H1 (cell line): ENCODE results near the gene MTPN. TPM values are rescaled to one million over a fixed set of nuclear protein-coding genes. Genes with fewer than 3 reads are reported as not detected.

ENCODE experiments used
- CTCF ChIA-PET: fragments of 300-600 bp; sonication (Branson Sonifier 250); formaldehyde crosslinking; loops from one replicate; lab custom pipeline; 2021; ENCODE audit not compliant: partially characterized antibody; lab: Charles Lee
- POLR2A ChIA-PET: fragments of 300-600 bp; sonication (Branson Sonifier 250); formaldehyde crosslinking; loops from one replicate; lab custom pipeline; 2021; ENCODE audit warnings: inconsistent platforms; ENCODE audit not compliant: partially characterized antibody; lab: Charles Lee
- DNase-seq, 2 experiments: peaks; one replicate each; pipeline versions ENCODE4 v3.0.0 to v3.0.0-alpha.2; 2010 to 2022; ENCODE audit warnings: low spot score in 2 of 2, low read depth in 1 of 2, mixed read lengths in 1 of 2
- FAIRE-seq: peaks from 2 replicates; lab custom pipeline; 2011; peaks lifted over from hg19 to GRCh38; lab: Jason Lieb, UNC
- H2AFZ ChIP-seq: 2 replicates; pipeline ENCODE4 v1.8.1; 2012; ENCODE audit warnings: low read length, inconsistent platforms
- H2AK5ac ChIP-seq: 2 replicates; pipeline ENCODE4 v1.6.1; 2013; ENCODE audit warnings: low read depth, low read length
- H2BK120ac ChIP-seq: replicated peaks from 2 replicates; pipeline ENCODE3; 2013; ENCODE audit warnings: low read depth, low read length, inconsistent platforms
- H2BK12ac ChIP-seq: 2 replicates; pipeline ENCODE4 v1.6.1; 2013; ENCODE audit warnings: low read depth, low read length
- H2BK15ac ChIP-seq: 2 replicates; pipeline ENCODE4 v1.6.1; 2013; ENCODE audit warnings: low read length
- H2BK20ac ChIP-seq: 2 replicates; pipeline ENCODE4 v1.6.1; 2013; ENCODE audit warnings: low read length
- H2BK5ac ChIP-seq: 2 replicates; pipeline ENCODE4 v1.6.1; 2013; ENCODE audit warnings: low read depth, low read length
- H3K14ac ChIP-seq: 2 replicates; pipeline ENCODE4 v1.6.1; 2013; ENCODE audit warnings: inconsistent platforms; ENCODE audit not compliant: insufficient read length
- H3K18ac ChIP-seq: 2 replicates; pipeline ENCODE4 v1.6.1; 2013; ENCODE audit warnings: low read length; ENCODE audit errors: extremely low read depth
- H3K23ac ChIP-seq: 2 replicates; pipeline ENCODE4 v1.6.1; 2013; ENCODE audit warnings: inconsistent platforms; ENCODE audit not compliant: insufficient read length
- H3K23me2 ChIP-seq: 2 replicates; pipeline ENCODE4 v1.6.1; 2013; ENCODE audit warnings: low read depth, low read length
- H3K27ac ChIP-seq: 2 replicates; pipeline ENCODE4 v1.6.1; 2011; ENCODE audit warnings: low read depth, low read length, inconsistent platforms
- H3K27me3 ChIP-seq, 4 experiments: replicated peaks in 1 of 4; 1 replicate in 1 of 4; 2 replicates in 3 of 4; pipeline versions ENCODE4 v1.6.1 to v1.8.1; 2011 to 2013; ENCODE audit warnings: low read length in 3 of 4, mild to moderate bottlenecking in 3 of 4, inconsistent platforms in 2 of 4, mixed read lengths in 2 of 4, moderate library complexity in 1 of 4; ENCODE audit not compliant: control insufficient read depth in 3 of 4, insufficient read depth in 3 of 4; ENCODE audit errors: extremely low read depth in 1 of 4
- H3K36me3 ChIP-seq, 4 experiments: 2 replicates each; pipeline versions ENCODE4 v1.6.1 to v1.8.1; 2011 to 2013; ENCODE audit warnings: mild to moderate bottlenecking in 4 of 4, low read length in 3 of 4, moderate library complexity in 2 of 4, control low read depth in 1 of 4, inconsistent platforms in 1 of 4; ENCODE audit not compliant: insufficient read depth in 4 of 4, control insufficient read depth in 2 of 4
- H3K4ac ChIP-seq: replicated peaks from 2 replicates; pipeline ENCODE3; 2013; ENCODE audit warnings: low read length, low read depth, mixed read lengths, inconsistent platforms; ENCODE audit not compliant: insufficient read length
- H3K4me1 ChIP-seq, 4 experiments: replicated peaks in 1 of 4; 1 replicate in 1 of 4; 2 replicates in 3 of 4; pipeline versions ENCODE4 v1.6.1 to v1.8.1; 2011 to 2013; ENCODE audit warnings: low read length in 3 of 4, inconsistent platforms in 2 of 4, mixed read lengths in 1 of 4; ENCODE audit not compliant: insufficient read depth in 4 of 4, control insufficient read depth in 3 of 4
- H3K4me2 ChIP-seq, 2 experiments: 2 replicates each; pipeline versions ENCODE4 v1.6.1 to v1.8.1; 2011 to 2013; ENCODE audit warnings: low read depth in 2 of 2, low read length in 2 of 2, control low read depth in 1 of 2, inconsistent platforms in 1 of 2, mild to moderate bottlenecking in 1 of 2; ENCODE audit not compliant: insufficient read depth in 1 of 2
- H3K4me3 ChIP-seq, 4 experiments: fragments of 200-600, 300-600 bp in 1 of 4; sonication (generic), shearing (Covaris generic), sonication (Bioruptor Twin) in 1 of 4; 2 replicates each; pipeline versions ENCODE4 v1.5.1 to v1.8.1; 2011 to 2016; ENCODE audit warnings: low read length in 4 of 4, low read depth in 3 of 4, control low read depth in 2 of 4, inconsistent platforms in 2 of 4, mild to moderate bottlenecking in 2 of 4, mixed read lengths in 1 of 4, moderate library complexity in 1 of 4; ENCODE audit not compliant: insufficient read depth in 2 of 4; ENCODE audit errors: extremely low read depth in 1 of 4
- H3K56ac ChIP-seq: replicated peaks from 2 replicates; pipeline ENCODE3; 2013; ENCODE audit warnings: low read depth, mild to moderate bottlenecking, mixed read lengths, low read length, inconsistent platforms; ENCODE audit not compliant: insufficient read length
- H3K79me1 ChIP-seq: 2 replicates; pipeline ENCODE4 v1.6.1; 2013; ENCODE audit warnings: low read depth, low read length, control low read depth
- H3K79me2 ChIP-seq, 2 experiments: 2 replicates each; pipeline versions ENCODE4 v1.6.1 to v1.8.1; 2012 to 2013; ENCODE audit warnings: low read length in 2 of 2, mild to moderate bottlenecking in 2 of 2, inconsistent platforms in 1 of 2; ENCODE audit not compliant: insufficient read depth in 2 of 2, control insufficient read depth in 1 of 2
- H3K9ac ChIP-seq, 4 experiments: replicated peaks in 1 of 4; 1 replicate in 1 of 4; 2 replicates in 3 of 4; pipeline versions ENCODE4 v1.6.1 to v1.8.1; 2011 to 2013; ENCODE audit warnings: low read depth in 3 of 4, low read length in 3 of 4, control low read depth in 2 of 4, mild to moderate bottlenecking in 2 of 4, moderate library complexity in 2 of 4, inconsistent platforms in 1 of 4; ENCODE audit errors: extremely low read depth in 1 of 4
- H3K9me3 ChIP-seq, 2 experiments: 2 replicates each; pipeline versions ENCODE4 v1.6.1 to v1.8.1; 2012 to 2013; ENCODE audit warnings: mild to moderate bottlenecking in 2 of 2, moderate library complexity in 2 of 2, control low read depth in 1 of 2, inconsistent platforms in 1 of 2, low read depth in 1 of 2, low read length in 1 of 2, mixed read lengths in 1 of 2; ENCODE audit not compliant: insufficient read depth in 2 of 2
- H4K20me1 ChIP-seq, 2 experiments: replicated peaks in 1 of 2; 2 replicates each; pipeline versions ENCODE3 to v1.8.1; 2011 to 2013; ENCODE audit warnings: inconsistent platforms in 2 of 2, low read length in 2 of 2, mild to moderate bottlenecking in 1 of 2; ENCODE audit not compliant: insufficient read depth in 2 of 2, control insufficient read depth in 1 of 2
- H4K5ac ChIP-seq: 2 replicates; pipeline ENCODE4 v1.6.1; 2013; ENCODE audit warnings: low read length, low read depth, mixed read lengths, inconsistent platforms; ENCODE audit not compliant: insufficient read length
- H4K8ac ChIP-seq: 2 replicates; pipeline ENCODE4 v1.8.0; 2013; ENCODE audit warnings: mild to moderate bottlenecking, moderate library complexity, low read length, inconsistent platforms; ENCODE audit not compliant: insufficient read depth; ENCODE audit errors: extremely low read depth
- H4K91ac ChIP-seq: replicated peaks from 2 replicates; pipeline ENCODE3; 2013; ENCODE audit warnings: low read length, mixed read lengths, inconsistent platforms; ENCODE audit not compliant: insufficient read length
- BCL11A ChIP-seq, 2 experiments: IDR thresholded peaks; one replicate each; pipeline ENCODE4 v1.6.1; 2011; ENCODE audit warnings: low read depth in 2 of 2, low read length in 2 of 2, mild to moderate bottlenecking in 2 of 2
- CEBPB ChIP-seq: IDR thresholded peaks from 2 replicates; pipeline ENCODE4 v1.6.1; 2012; ENCODE audit warnings: low read depth, low read length
- HDAC2 ChIP-seq, 2 experiments: fragments of 300-600 bp in 1 of 2; sonication (generic) in 1 of 2; IDR thresholded peaks; 2 replicates each; pipeline ENCODE4 v1.6.1; 2011 to 2012; ENCODE audit warnings: low read depth in 2 of 2, low read length in 2 of 2, mild to moderate bottlenecking in 2 of 2, moderate library complexity in 2 of 2, borderline replicate concordance in 1 of 2, inconsistent platforms in 1 of 2
- HDAC6 ChIP-seq: IDR thresholded peaks from one replicate; pipeline ENCODE4 v1.7.1; 2012; ENCODE audit warnings: low read depth, mild to moderate bottlenecking, inconsistent platforms, low read length, moderate library complexity
- JUN ChIP-seq: IDR thresholded peaks from 2 replicates; pipeline ENCODE4 v1.6.1; 2011; ENCODE audit warnings: low read depth, mild to moderate bottlenecking, improper control_type of control experiment, low read length
- KDM4A ChIP-seq: IDR thresholded peaks from one replicate; pipeline ENCODE4 v1.7.1; 2012; ENCODE audit warnings: low read depth, mild to moderate bottlenecking, moderate library complexity, low read length, inconsistent platforms; ENCODE audit not compliant: severe bottlenecking
- POLR2A ChIP-seq, 2 experiments: IDR thresholded peaks; 1 replicate in 1 of 2; 2 replicates in 1 of 2; pipeline ENCODE4 v1.6.1; 2011; ENCODE audit warnings: low read depth in 2 of 2, low read length in 2 of 2, mild to moderate bottlenecking in 2 of 2; ENCODE audit errors: control extremely low read depth in 1 of 2
- RBBP5 ChIP-seq: IDR thresholded peaks from 2 replicates; pipeline ENCODE4 v1.7.1; 2012; ENCODE audit warnings: low read depth, mild to moderate bottlenecking, inconsistent platforms, low read length, moderate library complexity, borderline replicate concordance
- RFX5 ChIP-seq: IDR thresholded peaks from 2 replicates; pipeline ENCODE4 v1.6.1; 2011; ENCODE audit warnings: low read depth, low read length, improper control_type of control experiment, borderline replicate concordance
- SIRT6 ChIP-seq: IDR thresholded peaks from one replicate; pipeline ENCODE4 v1.7.1; 2012; ENCODE audit warnings: low read length, inconsistent platforms
- SP2 ChIP-seq: IDR thresholded peaks from 2 replicates; pipeline ENCODE4 v1.6.1; 2012; ENCODE audit warnings: mild to moderate bottlenecking, low read length, inconsistent platforms
- SP4 ChIP-seq: IDR thresholded peaks from 2 replicates; pipeline ENCODE4 v1.6.1; 2012; ENCODE audit warnings: low read length, inconsistent platforms
- SRF ChIP-seq: IDR thresholded peaks from 2 replicates; pipeline ENCODE4 v1.6.1; 2011; ENCODE audit warnings: mild to moderate bottlenecking, low read depth, low read length, moderate library complexity
- SUZ12 ChIP-seq: fragments of 200-600 bp; sonication (generic); IDR thresholded peaks from 2 replicates; pipeline ENCODE4 v1.6.1; 2012; ENCODE audit warnings: mild to moderate bottlenecking, inconsistent platforms, low read length, moderate library complexity, mixed read lengths
- TAF1 ChIP-seq: IDR thresholded peaks from 2 replicates; pipeline ENCODE4 v1.6.1; 2011; ENCODE audit warnings: mild to moderate bottlenecking, low read depth, low read length
- TCF12 ChIP-seq: IDR thresholded peaks from 2 replicates; pipeline ENCODE4 v1.6.1; 2011; ENCODE audit warnings: low read depth, mild to moderate bottlenecking, low read length
- WGBS, 2 experiments: shearing (Covaris generic) in 1 of 2; methylation state at CpG; one replicate each; pipeline versions ENCODE4 v1.1.6 to v1.1.7; 2013 to 2015; ENCODE audit warnings: low lambda C conversion rate in 2 of 2, mixed read lengths in 2 of 2, inconsistent platforms in 1 of 2, low coverage in 1 of 2, missing lambda C conversion rate in 1 of 2; ENCODE audit not compliant: insufficient replicate concordance in 2 of 2, insufficient coverage in 1 of 2, insufficient read length in 1 of 2; ENCODE audit errors: extremely low coverage in 1 of 2, missing lambda C conversion rate in 1 of 2; 5-methylcytosine and 5-hydroxymethylcytosine counted together
- polyA plus RNA-seq, 7 experiments: library from polyadenylated mRNA; depleted of rRNA in 3 of 7; stranded (reverse) in 5 of 7; unstranded in 2 of 7; fragments of >200 nt in 5 of 7; fragments of 200-250 nt in 2 of 7; gene quantifications; 1 replicate in 5 of 7; 2 replicates in 1 of 7; 4 replicates in 1 of 7; pipeline versions ENCODE4 v1.2.1 to v1.2.3, GENCODE V29; 2011 to 2013; ENCODE audit warnings: missing spikeins in 2 of 7, mixed read lengths in 2 of 7
- total RNA-seq: library from RNA; stranded (reverse); fragmentation: NEBNext Ultra II Directional; extraction: Animal tissue kit (Norgen Biotek cat#: 25700); gene quantifications from 2 replicates; pipeline ENCODE4 v1.2.1, GENCODE V29; 2021

MTPN gene
- total and polyA plus RNA-seq, 2 of the 8 experiments (the other 6 are each of a cell fraction or from before 2014, with no cell fraction given), result 33.0 to 101 TPM

DNA sequence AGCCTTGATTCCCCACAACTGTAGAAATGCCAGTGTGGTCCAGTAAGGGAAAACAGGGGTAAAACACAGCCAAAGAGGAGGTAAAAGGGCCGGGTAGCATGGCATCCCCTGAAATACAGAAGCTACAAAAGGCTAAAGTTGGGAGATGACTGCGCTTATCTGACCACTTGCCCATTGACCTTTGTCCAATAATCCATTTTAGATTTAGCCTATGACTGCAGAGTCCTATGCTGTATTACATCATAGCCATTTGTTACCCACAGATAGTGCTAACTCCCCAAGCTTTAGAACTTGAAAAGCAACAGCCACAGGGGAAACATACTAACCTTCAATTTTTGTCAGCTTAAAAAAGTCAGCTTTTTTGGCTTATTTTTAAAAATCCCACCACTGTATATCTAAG, 26.2 kb downstream of the MTPN start:
- Histone ChIP-seq H3K18ac (no peak overlapping the region), H4K20me1 (peaks cover 0 to 6% of the 10 kb centered on the region in 2 experiments), H3K14ac (no peak overlapping the region), H4K8ac (no peak overlapping the region), H2BK120ac (no peak overlapping the region), H4K91ac (no peak overlapping the region), H3K27ac (no peak overlapping the region), H2BK15ac (no peak overlapping the region), H3K27me3 (no peaks in the 10 kb centered on the region), H3K4ac (no peak overlapping the region), H2AK5ac (no peak overlapping the region), H3K36me3 (peaks cover 3 to 26% (median 10%) of the 10 kb centered on the region in 4 experiments), H3K23ac (no peak overlapping the region), H2BK20ac (no peak overlapping the region), H3K4me3 (no peak overlapping the region), H3K9me3 (no peaks in the 10 kb centered on the region), H3K56ac (no peak overlapping the region), H2BK12ac (no peak overlapping the region), H3K4me1 (peaks cover 0 to 3% (median 0%) of the 10 kb centered on the region in 4 experiments; a peak in 1 of 7 replicates), H3K9ac (no peak overlapping the region), H3K23me2 (no peaks in the 10 kb centered on the region; the same call in 1 of the 2 replicates), H3K79me1 (0 out of 2 replicates have a peak, but pooled peaks cover 2% of the 10 kb centered on the region), H3K4me2 (no peak overlapping the region), H2BK5ac (no peak overlapping the region), H2AFZ (no peak overlapping the region), H3K79me2 (peaks cover 0 to 35% of the 10 kb centered on the region in 2 experiments; a peak in 3 of 4 replicates), H4K5ac (no peak overlapping the region)
- TF ChIP-seq SIRT6 (no peak), KDM4A (no peak), POLR2A (IDR thresholded peaks at IDR 0.05; ENCODE audit: control extremely low read depth in 1 of 2, low read depth in 2 of 2, low read length in 2 of 2) (no peak), BCL11A (IDR thresholded peaks at IDR 0.05; ENCODE audit: low read depth in 2 of 2, low read length in 2 of 2) (no peak), SUZ12 (no peak), TAF1 (no peak), HDAC2 (IDR thresholded peaks at IDR 0.05; ENCODE audit: borderline replicate concordance in 1 of 2, low read depth in 2 of 2, low read length in 2 of 2) (no peak), TCF12 (no peak), SP4 (no peak), JUN (no peak), RBBP5 (no peak), SRF (no peak), HDAC6 (no peak), SP2 (no peak), RFX5 (no peak), CEBPB (no peak)
- FAIRE-seq (no peak), DNase-seq (no peak)
- ChIA-PET CTCF (interaction anchor here (1.0 to 1.3 kb wide), 2 partner anchors 8 to 12 kb away, joined by 3 read pairs; no protein-coding TSS in a partner anchor), POLR2A (no interaction called here)
- 88% methylated on average over 2 of the region's 2 CpGs; no CpG with 5 or more reads in 1 of the 2 experiments for WGBS, 2 experiments
